Keratinocyte (primary cell): Measurements from ENCODE around the gene SLC7A14. TPM values are rescaled to one million over a fixed set of nuclear protein-coding genes. Genes with fewer than 3 reads are reported as not detected.

ENCODE experiments used
- DNase-seq: peaks from one replicate; pipeline ENCODE4 v3.0.0-alpha.2; 2011; ENCODE audit warnings: low read depth, missing footprints, low spot score
- FAIRE-seq: peaks from 2 replicates; lab custom pipeline; 2011; peaks lifted over from hg19 to GRCh38; lab: Jason Lieb, UNC
- H2AFZ ChIP-seq: 2 replicates; pipeline ENCODE4 v1.6.0; 2012; ENCODE audit warnings: low read length, control low read depth, inconsistent platforms; ENCODE audit not compliant: control insufficient read depth
- H3K27ac ChIP-seq: 2 replicates; pipeline ENCODE4 v1.5.1; 2011; ENCODE audit warnings: low read length; ENCODE audit not compliant: control insufficient read depth, insufficient read depth
- H3K27me3 ChIP-seq: 3 replicates; pipeline ENCODE4 v1.6.0; 2011; ENCODE audit warnings: low read length; ENCODE audit not compliant: control insufficient read depth, insufficient read depth; ENCODE audit errors: extremely low read depth
- H3K36me3 ChIP-seq, 2 experiments: 2 replicates in 1 of 2; 3 replicates in 1 of 2; pipeline ENCODE4 v1.5.1; 2011; ENCODE audit warnings: low read length in 2 of 2, mild to moderate bottlenecking in 1 of 2; ENCODE audit not compliant: control insufficient read depth in 2 of 2, insufficient read depth in 2 of 2; ENCODE audit errors: extremely low read depth in 1 of 2
- H3K4me1 ChIP-seq: 3 replicates; pipeline ENCODE4 v1.5.1; 2011; ENCODE audit warnings: low read length; ENCODE audit not compliant: control insufficient read depth, insufficient read depth; ENCODE audit errors: extremely low read depth
- H3K4me2 ChIP-seq: 3 replicates; pipeline ENCODE4 v1.6.0; 2011; ENCODE audit warnings: low read depth, low read length; ENCODE audit not compliant: control insufficient read depth, insufficient read depth; ENCODE audit errors: extremely low read depth
- H3K4me3 ChIP-seq, 3 experiments: fragments of 200-600 bp in 1 of 3; sonication (generic) in 1 of 3; 2 replicates in 2 of 3; 3 replicates in 1 of 3; pipeline ENCODE4 v1.5.1; 2011 to 2016; ENCODE audit warnings: low read length in 3 of 3, mild to moderate bottlenecking in 3 of 3, control low read depth in 2 of 3, inconsistent platforms in 1 of 3, low read depth in 1 of 3, mixed read lengths in 1 of 3, mixed run types in 1 of 3, moderate library complexity in 1 of 3; ENCODE audit not compliant: control insufficient read depth in 2 of 3, insufficient read depth in 2 of 3; ENCODE audit errors: extremely low read depth in 1 of 3
- H3K79me2 ChIP-seq: 2 replicates; pipeline ENCODE4 v1.6.0; 2012; ENCODE audit warnings: low read length; ENCODE audit not compliant: control insufficient read depth, insufficient read depth
- H3K9ac ChIP-seq: 3 replicates; pipeline ENCODE4 v1.6.0; 2011; ENCODE audit warnings: low read length; ENCODE audit not compliant: control insufficient read depth, insufficient read depth; ENCODE audit errors: extremely low read depth
- H3K9me1 ChIP-seq: 3 replicates; pipeline ENCODE4 v1.6.0; 2011; ENCODE audit warnings: low read length; ENCODE audit not compliant: control insufficient read depth, insufficient read depth; ENCODE audit errors: extremely low read depth
- H3K9me3 ChIP-seq: 2 replicates; pipeline ENCODE4 v1.5.1; 2012; ENCODE audit warnings: low read depth, low read length; ENCODE audit not compliant: control insufficient read depth
- H4K20me1 ChIP-seq: 3 replicates; pipeline ENCODE4 v1.6.0; 2011; ENCODE audit warnings: low read length; ENCODE audit not compliant: control insufficient read depth, insufficient read depth; ENCODE audit errors: extremely low read depth
- CTCF ChIP-seq, 3 experiments: IDR thresholded peaks in 1 of 3; conservative IDR thresholded peaks in 1 of 3; optimal IDR thresholded peaks in 1 of 3; 2 replicates in 2 of 3; 3 replicates in 1 of 3; pipeline versions ENCODE3 to v1.5.1; 2011; ENCODE audit warnings: low read length in 3 of 3, mild to moderate bottlenecking in 3 of 3, moderate library complexity in 2 of 3, control low read depth in 1 of 3, inconsistent platforms in 1 of 3; ENCODE audit not compliant: insufficient read depth in 2 of 3; ENCODE audit errors: extremely low read depth in 1 of 3
- EZH2 ChIP-seq: IDR thresholded peaks from one replicate; pipeline ENCODE4 v1.6.1; 2012; ENCODE audit warnings: inconsistent platforms, mild to moderate bottlenecking, low read length, moderate library complexity
- dilution Hi-C: fragments of 300-500 bp; cut with MboI; formaldehyde crosslinking; loops from one replicate; pipeline ENCODE4 v1.7.0; 2020; ENCODE audit warnings: low sequenced_read_pairs; ENCODE audit not compliant: extremely low pct_ligation_motif_present
- polyA plus RNA-seq, 5 experiments: library from polyadenylated mRNA; depleted of rRNA in 3 of 5; stranded (reverse) in 3 of 5; stranded (forward) in 1 of 5; unstranded in 1 of 5; fragments of >200 nt; gene quantifications; 1 replicate in 1 of 5; 2 replicates in 3 of 5; 3 replicates in 1 of 5; pipeline versions ENCODE4 v1.2.1 to v1.2.3, GENCODE V29; 2011 to 2012; ENCODE audit warnings: missing spikeins in 2 of 5, low read depth in 1 of 5, low replicate concordance in 1 of 5

SLC7A14 gene
- polyA plus RNA-seq, 1 donor (not counting 4 experiments of a cell fraction or from before 2014, with no cell fraction given) = not detected

DNA sequence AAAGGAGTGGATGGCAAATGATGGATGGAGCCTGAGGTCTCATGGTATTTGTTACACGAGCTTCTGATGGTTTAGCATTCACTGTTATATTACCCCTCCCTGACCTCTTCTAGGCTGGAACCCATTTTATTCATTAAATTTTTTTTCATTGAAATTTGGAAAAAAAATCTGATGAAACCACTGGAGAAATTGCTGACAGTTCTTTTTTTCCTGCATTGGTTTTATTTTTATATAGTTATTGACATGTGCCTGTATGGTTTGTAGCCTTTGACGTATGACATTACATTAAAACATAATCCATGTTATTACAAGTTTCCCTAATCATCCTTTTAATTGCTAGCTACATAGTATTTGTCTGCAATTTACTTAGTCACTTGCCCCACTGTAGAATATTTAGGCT lies 85.4 kb downstream of the SLC7A14 start:
- H3K9me3 ChIP-seq = no peaks in the 10 kb centered on the region
- FAIRE-seq (no peak), DNase-seq (no peak)
- H3K9me1 ChIP-seq = no peaks in the 10 kb centered on the region
- H3K9ac ChIP-seq = no peak overlapping the region
- no peak overlapping the region for H3K4me2 ChIP-seq
- no peak overlapping the region for H3K4me3 ChIP-seq
- H3K4me1 ChIP-seq = peaks cover 5% of the 10 kb centered on the region
- dilution Hi-C loops = no loop called here
- no peak overlapping the region for H3K27ac ChIP-seq
- H4K20me1 ChIP-seq = no peaks in the 10 kb centered on the region
- no peaks in the 10 kb centered on the region for H3K79me2 ChIP-seq
- H3K36me3 ChIP-seq = no peaks in the 10 kb centered on the region
- no peak for TF ChIP-seq CTCF (optimal IDR thresholded peaks at IDR 0.05 in 1 of 3, IDR thresholded peaks at IDR 0.05 in 1 of 3, conservative IDR thresholded peaks at IDR 0.05 in 1 of 3; ENCODE audit: extremely low read depth in 1 of 3, insufficient read depth in 2 of 3, low read length in 3 of 3)
- TF ChIP-seq EZH2 = no peak
- no peaks in the 10 kb centered on the region for H3K27me3 ChIP-seq
- no peak overlapping the region for H2AFZ ChIP-seq

- no peaks in the 10 kb centered on the region for H4K20me1 ChIP-seq
- no peaks in the 10 kb centered on the region for H3K9me1 ChIP-seq
- no peaks in the 10 kb centered on the region for H3K79me2 ChIP-seq
- H2AFZ ChIP-seq = no peak overlapping the region
- H3K9me3 ChIP-seq = no peaks in the 10 kb centered on the region
- no peak overlapping the region for H3K4me2 ChIP-seq
- no peaks in the 10 kb centered on the region for H3K36me3 ChIP-seq
- FAIRE-seq (no peak), DNase-seq (no peak)
- H3K4me1 ChIP-seq = peaks cover 5% of the 10 kb centered on the region
- H3K27ac ChIP-seq = no peak overlapping the region
- dilution Hi-C loops = no loop called here
- TF ChIP-seq CTCF (optimal IDR thresholded peaks at IDR 0.05 in 1 of 3, IDR thresholded peaks at IDR 0.05 in 1 of 3, conservative IDR thresholded peaks at IDR 0.05 in 1 of 3; ENCODE audit: extremely low read depth in 1 of 3, insufficient read depth in 2 of 3, low read length in 3 of 3) (peak; percentile 63 to 79 (median 78)), EZH2 (no peak)
- H3K4me3 ChIP-seq = no peak overlapping the region
- no peaks in the 10 kb centered on the region for H3K27me3 ChIP-seq
- no peak overlapping the region for H3K9ac ChIP-seq
Observed at GRCh38 chr3:170499562-170500156, 86.2 kb downstream of the SLC7A14 start.
